HUES64 (cell line): ENCODE data around the gene RGS9.
"Not testable (repeated sequence)": the region's sequence is repeated elsewhere in the genome, so short reads cannot be mapped to it uniquely, and the experiment has no call there.

Experiments
- H3K27ac ChIP-seq: 2 replicates; pipeline ENCODE4 v1.7.0; 2013; ENCODE audit warnings: low read depth, low read length, inconsistent platforms
- H3K27me3 ChIP-seq: 2 replicates; pipeline ENCODE4 v1.6.1; 2013; ENCODE audit warnings: mild to moderate bottlenecking, low read length; ENCODE audit not compliant: insufficient read depth
- H3K36me3 ChIP-seq: 2 replicates; pipeline ENCODE4 v1.6.1; 2013; ENCODE audit warnings: mild to moderate bottlenecking, low read length; ENCODE audit not compliant: insufficient read depth
- H3K4me1 ChIP-seq: 2 replicates; pipeline ENCODE4 v1.6.1; 2013; ENCODE audit warnings: mild to moderate bottlenecking, low read length, moderate library complexity; ENCODE audit not compliant: insufficient read depth
- H3K4me3 ChIP-seq: 2 replicates; pipeline ENCODE4 v1.5.1; 2013; ENCODE audit warnings: mild to moderate bottlenecking, low read length, moderate library complexity
- H3K9ac ChIP-seq: 2 replicates; pipeline ENCODE4 v1.6.1; 2013; ENCODE audit warnings: mild to moderate bottlenecking, low read depth, low read length
- H3K9me3 ChIP-seq: 2 replicates; pipeline ENCODE4 v1.6.1; 2013; ENCODE audit warnings: low read depth, low read length; ENCODE audit not compliant: insufficient read depth
- WGBS: fragments of 150-250, 120-280 bp; methylation state at CpG from one replicate; pipeline ENCODE4 v1.1.7; 2013; ENCODE audit warnings: missing lambda C conversion rate; 5-methylcytosine and 5-hydroxymethylcytosine counted together

RGS9 gene

DNA sequence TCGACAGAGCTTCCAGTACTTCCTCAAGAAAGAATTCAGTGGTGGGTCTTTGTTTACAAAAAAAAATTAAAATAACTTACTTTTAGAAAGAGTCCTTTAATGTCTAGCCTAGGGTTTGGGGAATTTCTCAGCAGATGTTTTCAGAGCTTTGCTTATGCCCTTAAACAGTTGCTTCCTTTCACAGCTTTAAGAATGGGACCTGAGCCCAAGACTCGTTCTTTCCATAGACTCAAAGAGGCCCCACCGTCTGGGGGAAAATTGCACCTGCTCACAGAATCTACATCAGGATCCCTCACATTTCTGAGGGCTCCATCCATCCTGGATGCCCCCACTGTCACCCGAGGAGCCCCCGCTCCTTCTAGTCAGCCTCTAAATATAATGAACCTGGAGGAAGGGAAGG is 60.0 kb downstream of the RGS9 start:
- Histone ChIP-seq H3K9ac (no peak overlapping the region), H3K4me1 (no peaks in the 10 kb centered on the region), H3K27me3 (no peaks in the 10 kb centered on the region), H3K36me3 (no peaks in the 10 kb centered on the region), H3K27ac (no peak overlapping the region), H3K4me3 (no peak overlapping the region), H3K9me3 (no peaks in the 10 kb centered on the region)
- 87% methylated on average over 5 of the region's 5 CpGs for WGBS

DNA sequence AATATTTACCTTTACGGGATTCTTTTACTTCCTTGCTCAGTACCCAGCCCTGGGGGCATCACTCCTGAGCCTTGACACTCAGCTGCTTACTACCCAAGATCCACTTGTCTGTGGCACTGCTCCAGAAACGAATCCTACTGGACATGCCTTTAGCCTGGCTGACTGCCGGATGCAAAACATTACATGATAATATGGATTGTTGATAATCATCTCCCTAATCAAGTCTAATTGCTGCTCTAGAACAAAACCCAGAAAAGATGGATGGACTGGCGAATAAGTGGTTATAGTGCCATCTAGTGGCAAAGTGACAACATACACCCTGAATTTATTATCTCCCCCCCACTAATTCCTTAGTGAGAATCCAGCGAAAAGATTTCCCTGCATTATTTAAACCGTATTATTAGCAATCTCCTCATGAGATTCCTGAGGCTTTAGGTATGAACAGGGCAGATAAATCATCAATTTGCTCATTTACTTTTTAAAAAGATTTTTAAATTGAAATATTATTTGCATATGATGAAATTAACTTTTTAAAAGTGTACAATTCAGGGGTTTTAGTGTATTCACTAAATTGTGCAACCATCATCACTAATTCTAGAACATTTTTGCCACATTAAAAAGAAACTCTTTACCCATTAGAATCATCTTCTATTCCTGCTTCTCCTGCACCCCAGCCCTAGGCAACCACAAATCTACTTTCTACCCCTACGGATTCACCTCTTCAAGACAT is 61.6 kb downstream of the RGS9 start:
- no peaks in the 10 kb centered on the region for H3K27me3 ChIP-seq
- no peak overlapping the region for H3K9ac ChIP-seq
- H3K4me1 ChIP-seq = no peaks in the 10 kb centered on the region
- H3K4me3 ChIP-seq = no peak overlapping the region
- no peak overlapping the region for H3K27ac ChIP-seq
- 35% methylated on average over 6 of the region's 7 CpGs for WGBS
- no peaks in the 10 kb centered on the region for H3K36me3 ChIP-seq
- H3K9me3 ChIP-seq = no peaks in the 10 kb centered on the region

DNA sequence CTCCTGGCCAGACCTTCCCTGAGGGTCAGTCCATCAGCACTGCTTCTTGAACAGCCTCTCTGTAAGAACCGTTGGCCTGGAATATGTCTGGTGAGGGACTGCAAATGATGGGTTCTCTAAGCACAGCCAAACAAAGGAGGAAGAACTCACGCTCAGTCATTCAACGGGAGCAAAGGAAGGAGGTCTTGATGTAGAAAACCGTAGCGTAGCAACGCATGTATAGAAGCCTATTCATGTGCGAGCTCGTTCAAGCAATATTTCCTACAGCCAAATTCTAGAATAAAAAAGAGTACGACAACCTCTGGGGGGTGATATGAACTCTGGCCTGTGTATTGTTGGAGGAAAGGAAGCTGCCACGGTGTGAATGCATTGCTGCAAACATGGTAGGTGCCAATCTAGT is 64.2 kb downstream of the RGS9 start:
- Histone ChIP-seq H3K4me1 (no peaks in the 10 kb centered on the region), H3K36me3 (no peaks in the 10 kb centered on the region), H3K9me3 (no peaks in the 10 kb centered on the region), H3K27ac (no peak overlapping the region), H3K4me3 (no peak overlapping the region), H3K27me3 (no peaks in the 10 kb centered on the region), H3K9ac (no peak overlapping the region)
- 94% methylated on average over 10 of the region's 10 CpGs for WGBS

DNA sequence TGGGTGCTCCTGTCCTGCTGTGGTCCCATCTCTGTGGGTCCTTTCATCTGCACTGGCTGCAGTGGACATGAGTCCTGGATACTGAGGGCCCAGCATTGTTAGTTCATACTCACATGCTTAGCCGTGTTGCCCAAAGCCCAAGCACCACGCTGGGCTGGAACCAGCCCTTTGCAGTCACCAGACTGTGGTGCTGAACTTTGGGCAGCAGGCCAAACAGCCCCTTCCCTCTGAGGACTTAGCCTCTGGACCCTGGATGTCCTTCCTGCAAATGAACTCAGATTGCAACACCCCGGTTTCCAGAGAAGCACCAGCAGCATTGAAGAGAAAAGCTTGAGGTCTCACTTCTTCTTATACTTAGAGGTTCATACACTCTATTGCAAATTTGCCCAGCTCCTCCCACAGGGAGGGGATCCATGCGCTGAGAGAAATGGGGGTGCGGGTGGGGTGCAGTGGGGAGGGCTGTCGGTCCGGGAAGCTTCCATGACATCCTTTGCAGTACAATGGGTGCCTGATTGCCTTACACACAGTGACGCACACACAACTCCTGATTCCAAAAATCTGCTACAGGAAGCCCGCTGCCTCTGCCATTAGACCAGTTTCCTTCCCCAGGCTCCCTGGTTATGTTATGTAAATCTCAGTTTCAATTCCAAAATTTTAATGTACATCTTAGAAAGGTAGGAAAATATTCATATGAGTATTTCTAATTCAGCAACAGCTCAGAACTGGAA is 65.8 kb downstream of the RGS9 start:
- 96% methylated on average over 9 of the region's 9 CpGs for WGBS
- H3K4me1 ChIP-seq = peaks cover 5% of the 10 kb centered on the region; the same call in 1 of the 2 replicates
- no peak overlapping the region for H3K27ac ChIP-seq
- no peaks in the 10 kb centered on the region for H3K36me3 ChIP-seq
- H3K4me3 ChIP-seq = no peak overlapping the region
- no peak overlapping the region for H3K9ac ChIP-seq
- H3K9me3 ChIP-seq = no peaks in the 10 kb centered on the region
- no peaks in the 10 kb centered on the region for H3K27me3 ChIP-seq

DNA sequence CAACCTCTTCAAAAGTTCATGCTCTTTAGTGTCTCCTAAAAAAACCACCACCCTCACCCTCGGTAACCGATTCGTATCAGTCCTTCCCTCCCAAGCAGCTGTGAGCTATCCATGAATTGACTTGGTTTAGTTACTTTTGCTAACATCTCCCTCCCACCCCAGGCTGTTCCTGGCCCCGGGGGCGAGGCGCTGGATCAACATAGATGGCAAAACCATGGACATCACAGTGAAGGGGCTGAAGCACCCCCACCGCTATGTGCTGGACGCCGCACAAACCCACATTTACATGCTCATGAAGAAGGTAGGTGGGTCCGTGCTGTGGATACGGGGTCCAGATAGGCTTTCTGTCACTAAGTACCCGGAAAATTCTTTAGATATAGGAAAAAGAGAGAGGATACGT is 66.8 kb downstream of the RGS9 start:
- no peaks in the 10 kb centered on the region for H3K27me3 ChIP-seq
- H3K9ac ChIP-seq = no peak overlapping the region
- no peak overlapping the region for H3K27ac ChIP-seq
- no peaks in the 10 kb centered on the region for H3K36me3 ChIP-seq
- H3K9me3 ChIP-seq = no peaks in the 10 kb centered on the region
- no peak overlapping the region for H3K4me3 ChIP-seq
- 93% methylated on average over 13 of the region's 13 CpGs for WGBS
- H3K4me1 ChIP-seq = peaks cover 8% of the 10 kb centered on the region; the same call in 1 of the 2 replicates

DNA sequence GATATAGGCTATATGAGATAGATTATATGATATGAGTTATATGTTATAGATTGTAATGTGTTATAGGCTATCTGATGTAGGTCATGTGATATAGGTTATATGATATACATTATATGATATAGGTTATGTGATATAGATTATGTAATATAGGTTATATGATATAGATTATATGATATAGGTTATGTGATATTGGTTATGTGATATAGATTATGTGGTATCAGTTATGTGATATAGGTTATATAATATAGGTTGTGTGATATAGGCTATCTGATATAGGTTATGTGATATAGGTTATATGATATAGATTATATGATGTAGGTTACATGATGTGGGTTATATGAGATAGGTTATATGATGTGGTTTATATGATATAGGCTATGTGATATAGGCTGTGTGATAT is 68.5 kb downstream of the RGS9 start:
- Histone ChIP-seq H3K4me3 (no peak overlapping the region), H3K9ac (no peak overlapping the region), H3K4me1 (peaks cover 8% of the 10 kb centered on the region; the same call in 1 of the 2 replicates), H3K27ac (no peak overlapping the region), H3K36me3 (no peaks in the 10 kb centered on the region), H3K9me3 (no peaks in the 10 kb centered on the region), H3K27me3 (no peaks in the 10 kb centered on the region)

DNA sequence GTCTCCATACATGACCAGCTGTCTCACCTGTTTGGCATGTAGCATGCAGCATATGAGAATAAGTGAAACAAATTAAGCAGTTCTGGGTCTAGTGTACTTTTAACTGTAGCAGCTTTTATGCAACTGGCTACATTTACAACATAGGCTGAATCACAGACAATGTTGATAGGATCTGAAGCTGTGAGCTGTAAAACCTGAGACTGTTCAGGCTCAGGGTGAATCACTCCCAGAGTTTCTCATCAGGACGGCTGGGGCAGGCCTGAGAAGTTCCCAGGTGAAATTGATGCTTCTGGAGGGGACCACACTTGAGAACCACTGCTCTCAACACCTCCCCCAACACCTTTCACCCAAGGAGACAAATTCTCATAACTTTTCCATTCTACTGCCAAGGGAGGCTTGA is 70.3 kb downstream of the RGS9 start:
- 77% methylated on average over 1 of the region's 1 CpG for WGBS

DNA sequence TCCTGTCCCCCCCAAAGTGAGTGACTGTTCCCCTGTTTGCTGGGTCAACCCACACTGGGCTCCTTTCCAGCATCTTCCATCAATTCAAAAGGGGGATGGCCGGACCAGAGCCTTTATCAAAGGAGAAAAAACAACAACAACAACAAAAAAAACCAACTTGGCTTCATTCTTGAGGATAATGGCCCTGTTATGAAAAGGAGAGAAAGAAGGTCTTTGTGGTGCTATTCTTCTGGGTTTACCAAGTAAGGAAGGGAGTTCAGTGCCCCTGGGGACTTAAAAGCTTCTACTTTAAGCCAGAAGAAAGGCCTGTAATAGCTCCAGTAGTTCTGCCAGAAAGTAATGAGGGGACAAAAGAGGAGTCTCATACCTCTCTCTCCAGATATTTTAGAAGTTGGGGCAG is 71.5 kb downstream of the RGS9 start:
- Histone ChIP-seq H3K4me1 (peaks cover 8% of the 10 kb centered on the region; the same call in 1 of the 2 replicates), H3K36me3 (no peaks in the 10 kb centered on the region), H3K9ac (no peak overlapping the region), H3K27me3 (no peaks in the 10 kb centered on the region), H3K4me3 (no peak overlapping the region), H3K27ac (no peak overlapping the region), H3K9me3 (no peaks in the 10 kb centered on the region)
- no CpG with 5 or more reads among the region's 1 CpG for WGBS

More for the DNA sequence above, 70.3 kb downstream of the RGS9 start:
- not testable (repeated sequence) for H3K9me3 ChIP-seq, H3K36me3 ChIP-seq, H3K27me3 ChIP-seq, H3K4me3 ChIP-seq, H3K27ac ChIP-seq, H3K9ac ChIP-seq, H3K4me1 ChIP-seq

DNA sequence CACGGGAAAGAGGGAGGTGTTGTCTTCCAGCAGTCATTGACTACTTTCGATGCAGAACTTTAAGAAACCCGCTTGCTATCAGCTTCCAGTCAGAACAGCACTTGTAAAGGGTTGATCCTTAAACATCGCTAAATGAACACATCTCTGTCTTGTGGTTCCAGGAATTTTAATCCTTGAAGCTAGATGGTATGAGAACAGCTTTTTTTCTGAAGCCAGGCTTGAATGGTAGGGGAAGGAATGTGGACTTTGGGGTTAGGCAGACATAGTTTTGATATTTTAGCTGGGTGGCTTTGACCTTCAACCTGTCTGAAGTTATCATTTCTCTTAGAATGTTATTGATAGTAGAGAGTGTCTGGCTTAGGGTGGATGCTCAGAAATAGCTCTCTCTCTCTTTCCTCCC is 81.1 kb downstream of the RGS9 start:
- 91% methylated on average over 4 of the region's 4 CpGs for WGBS

DNA sequence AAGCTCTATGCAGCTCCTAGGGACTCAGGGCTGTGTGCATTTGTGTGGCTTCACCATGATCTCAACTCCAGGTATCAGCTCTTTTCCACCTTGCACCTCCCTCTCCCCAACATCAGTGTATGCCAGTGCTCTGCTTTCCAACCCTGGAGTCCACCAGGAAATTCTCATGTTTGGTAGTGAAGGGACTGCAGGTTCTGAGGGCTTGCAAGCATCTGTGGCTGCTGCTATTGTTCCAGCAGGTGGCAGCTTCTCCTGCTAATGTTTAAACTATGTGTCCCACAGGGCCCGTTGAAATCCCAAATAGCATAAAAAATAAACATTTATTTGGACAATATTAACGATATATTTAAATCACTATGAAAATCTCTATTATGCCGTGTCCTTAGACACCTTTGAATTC is 82.0 kb downstream of the RGS9 start:
- 88% methylated on average over 1 of the region's 3 CpGs for WGBS
- Histone ChIP-seq H3K4me3 (no peak overlapping the region), H3K27me3 (no peaks in the 10 kb centered on the region), H3K9ac (no peak overlapping the region), H3K27ac (no peak overlapping the region), H3K36me3 (no peaks in the 10 kb centered on the region), H3K9me3 (no peaks in the 10 kb centered on the region), H3K4me1 (no peaks in the 10 kb centered on the region)

More for the DNA sequence above, 81.1 kb downstream of the RGS9 start:
- Histone ChIP-seq H3K27me3 (no peaks in the 10 kb centered on the region), H3K4me1 (no peaks in the 10 kb centered on the region), H3K9me3 (no peaks in the 10 kb centered on the region), H3K4me3 (no peak overlapping the region), H3K36me3 (no peaks in the 10 kb centered on the region), H3K9ac (no peak overlapping the region), H3K27ac (no peak overlapping the region)

DNA sequence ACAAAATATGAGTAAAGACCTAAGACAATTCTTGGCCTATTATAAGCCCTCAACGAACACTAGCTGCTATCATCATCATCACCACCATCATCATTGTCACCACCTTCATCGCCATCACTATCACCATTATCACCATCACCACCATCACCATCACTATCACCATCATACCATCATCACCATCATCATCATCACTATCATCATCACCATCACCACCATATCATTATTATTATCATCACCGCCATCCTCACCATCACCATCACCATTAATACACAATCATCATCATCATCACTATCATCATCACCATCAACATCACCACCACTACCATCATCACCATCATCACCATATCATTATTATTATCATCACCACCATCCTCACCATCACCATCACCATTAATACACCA is 82.5 kb downstream of the RGS9 start:
- Histone ChIP-seq H3K4me3 (no peak overlapping the region), H3K4me1 (no peaks in the 10 kb centered on the region), H3K9ac (no peak overlapping the region), H3K27ac (no peak overlapping the region), H3K27me3 (no peaks in the 10 kb centered on the region), H3K36me3 (no peaks in the 10 kb centered on the region), H3K9me3 (no peaks in the 10 kb centered on the region)
- 93% methylated on average over 3 of the region's 3 CpGs for WGBS
